ENCODE data around the gene ATE1.

DNA sequence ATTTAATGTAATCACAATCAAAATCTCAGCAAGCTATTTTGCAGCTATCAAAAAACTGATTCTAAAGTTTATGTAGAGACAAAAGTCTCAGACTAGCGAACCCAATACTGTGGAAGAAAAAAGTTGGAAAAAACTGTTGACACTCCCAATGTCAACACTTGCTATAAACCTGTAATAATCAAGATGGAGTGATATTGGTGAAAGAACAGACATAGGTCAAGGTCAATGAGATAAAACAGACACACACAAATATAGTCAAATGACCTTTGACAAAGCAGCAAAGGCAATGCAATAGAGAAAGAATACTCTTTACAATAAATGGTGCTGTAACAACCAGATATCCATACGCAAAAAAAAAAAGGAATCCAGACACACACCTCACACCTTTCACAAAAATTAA, 84.5 kb downstream of the ATE1 start:
- TF ChIP-seq CTCF (conservative IDR thresholded peaks at IDR 0.05; ENCODE audit: low read depth in 2 of 2): no peak
- TF ChIP-seq REST (IDR thresholded peaks at IDR 0.05; ENCODE audit: unreplicated experiment): no peak
- TF ChIP-seq EZH2 (IDR thresholded peaks at IDR 0.05; ENCODE audit: low read depth, unreplicated experiment): no peak
- TF ChIP-seq POLR2AphosphoS5 (IDR thresholded peaks at IDR 0.05; ENCODE audit: low read depth): no peak
- no peak for TF ChIP-seq STAT1 (IDR thresholded peaks at IDR 0.05; ENCODE audit: unreplicated experiment)
- no peak for TF ChIP-seq EZH2phosphoT487 (IDR thresholded peaks at IDR 0.05; ENCODE audit: unreplicated experiment)
- no peak for TF ChIP-seq ZNF114 (CRISPR knock-in tag; IDR thresholded peaks at IDR 0.05)
- TF ChIP-seq JUNB (IDR thresholded peaks at IDR 0.05; ENCODE audit: unreplicated experiment): no peak
- no peak for TF ChIP-seq CREB1 (CRISPR knock-in tag; IDR thresholded peaks at IDR 0.05; ENCODE audit: low read depth)

All from GM23338 (cell line).